ENCODE data around the gene UGT2A3. TPM values are rescaled to one million over a fixed set of nuclear protein-coding genes. Genes with fewer than 3 reads are reported as not detected.

Gene UGT2A3
- total and polyA plus RNA-seq, 4 donors = 0.18 TPM; not detected in 3

- DNase-seq (no peak), ATAC-seq (ENCODE audit: insufficient read depth, low FRiP score) (no peak)
- H3K9me3 ChIP-seq (ENCODE audit: control insufficient read depth in 4 of 4, insufficient read depth in 3 of 4, low read length in 3 of 4) = no peaks in the 10 kb centered on the region
- no peak overlapping the region for H3K4me3 ChIP-seq
- H3K36me3 ChIP-seq (ENCODE audit: control insufficient read depth in 4 of 4, insufficient read depth in 4 of 4, low read length in 4 of 4) = no peaks in the 10 kb centered on the region
- no peak overlapping the region for H3K27ac ChIP-seq (ENCODE audit: low read depth in 1 of 2, low read length in 1 of 2)
- WGBS, 2 donors = 53 to 61% methylated on average over 2 of the region's 2 CpGs
- H3K27me3 ChIP-seq (ENCODE audit: control insufficient read depth in 3 of 3, insufficient read depth in 3 of 3, low read length in 2 of 3) = no peaks in the 10 kb centered on the region
- H3K4me1 ChIP-seq (ENCODE audit: control insufficient read depth in 5 of 5, insufficient read depth in 5 of 5, low read length in 5 of 5) = no peaks in the 10 kb centered on the region
- H3K9ac ChIP-seq (ENCODE audit: insufficient read depth in 1 of 2, low read length in 2 of 2) = no peak overlapping the region
- no peak for TF ChIP-seq CTCF (IDR thresholded peaks at IDR 0.05; ENCODE audit: control extremely low read depth, extremely low read depth)
Observed at GRCh38 chr4:68987007-68987406, 35.4 kb upstream of the UGT2A3 start.

GRCh38 chr4:68985442-68985841 lies 33.8 kb upstream of the UGT2A3 start:
- ATAC-seq (ENCODE audit: insufficient read depth, low FRiP score) (no peak), DNase-seq (no peak)
- TF ChIP-seq CTCF (IDR thresholded peaks at IDR 0.05; ENCODE audit: control extremely low read depth, extremely low read depth) = no peak
- Histone ChIP-seq H3K36me3 (ENCODE audit: control insufficient read depth in 4 of 4, insufficient read depth in 4 of 4, low read length in 4 of 4) (no peaks in the 10 kb centered on the region), H3K27ac (ENCODE audit: low read depth in 1 of 2, low read length in 1 of 2) (no peak overlapping the region), H3K27me3 (ENCODE audit: control insufficient read depth in 3 of 3, insufficient read depth in 3 of 3, low read length in 2 of 3) (no peaks in the 10 kb centered on the region), H3K4me3 (no peak overlapping the region), H3K9me3 (ENCODE audit: control insufficient read depth in 4 of 4, insufficient read depth in 3 of 4, low read length in 3 of 4) (no peaks in the 10 kb centered on the region), H3K4me1 (ENCODE audit: control insufficient read depth in 5 of 5, insufficient read depth in 5 of 5, low read length in 5 of 5) (no peaks in the 10 kb centered on the region), H3K9ac (ENCODE audit: insufficient read depth in 1 of 2, low read length in 2 of 2) (no peak overlapping the region)
- 67 to 83% methylated on average over 1 of the region's 1 CpG for WGBS, 2 donors

GRCh38 chr4:68984947-68985346 lies 33.3 kb upstream of the UGT2A3 start:
- H3K9me3 ChIP-seq (ENCODE audit: control insufficient read depth in 4 of 4, insufficient read depth in 3 of 4, low read length in 3 of 4) = no peaks in the 10 kb centered on the region

More at GRCh38 chr4:68984947-68985346, 33.3 kb upstream of the UGT2A3 start:
- TF ChIP-seq CTCF (IDR thresholded peaks at IDR 0.05; ENCODE audit: control extremely low read depth, extremely low read depth) = no peak
- Histone ChIP-seq H3K27ac (ENCODE audit: low read depth in 1 of 2, low read length in 1 of 2) (no peak overlapping the region), H3K36me3 (ENCODE audit: control insufficient read depth in 4 of 4, insufficient read depth in 4 of 4, low read length in 4 of 4) (no peaks in the 10 kb centered on the region), H3K9ac (ENCODE audit: insufficient read depth in 1 of 2, low read length in 2 of 2) (no peak overlapping the region), H3K4me1 (ENCODE audit: control insufficient read depth in 5 of 5, insufficient read depth in 5 of 5, low read length in 5 of 5) (no peaks in the 10 kb centered on the region), H3K27me3 (ENCODE audit: control insufficient read depth in 3 of 3, insufficient read depth in 3 of 3, low read length in 2 of 3) (no peaks in the 10 kb centered on the region), H3K4me3 (no peak overlapping the region)
- ATAC-seq (ENCODE audit: insufficient read depth, low FRiP score) (no peak), DNase-seq (no peak)
- WGBS, 2 donors = 78 to 91% methylated on average over 2 of the region's 2 CpGs

All from lung (tissue), 12 donors.